GM18502 (cell line): ENCODE measurements around the gene PDZRN3.

Experiments used
- ATAC-seq: cut with Tn5 transposase; IDR thresholded peaks from one replicate; pipeline ENCODE4 v1.9.1; 2021; ENCODE audit warnings: mild to moderate bottlenecking; ENCODE audit not compliant: unreplicated experiment, poor library complexity

Gene PDZRN3

GRCh38 chr3:73363093-73363492, 261.6 kb downstream of the PDZRN3 start:
- ATAC-seq = no peak

GRCh38 chr3:73361591-73361990, 263.1 kb downstream of the PDZRN3 start:
- no peak for ATAC-seq

GRCh38 chr3:73353649-73354217, 271.0 kb downstream of the PDZRN3 start:
- no peak for ATAC-seq

GRCh38 chr3:73352841-73353645, 271.7 kb downstream of the PDZRN3 start:
- no peak for ATAC-seq

GRCh38 chr3:73351423-73352071, 273.2 kb downstream of the PDZRN3 start:
- no peak for ATAC-seq

- ATAC-seq = no peak
These were observed 273.7 kb downstream of the PDZRN3 start for GRCh38 chr3:73350996-73351395.

- ATAC-seq = no peak
These were observed 275.1 kb downstream of the PDZRN3 start for GRCh38 chr3:73349657-73350056.

- ATAC-seq = no peak
These were observed 282.7 kb downstream of the PDZRN3 start for GRCh38 chr3:73342077-73342476.

- ATAC-seq = no peak
These were observed 283.3 kb downstream of the PDZRN3 start for GRCh38 chr3:73341272-73341935.

GRCh38 chr3:73332558-73332957, 292.2 kb downstream of the PDZRN3 start:
- ATAC-seq = no peak
